Left lung (tissue), 10 donors: ENCODE results near the gene CST9L. TPM values are rescaled to one million over a fixed set of nuclear protein-coding genes. Genes with fewer than 3 reads are reported as not detected.

Experiments
- ATAC-seq: fragments of 200-7000 bp; cut with Tn5 transposase; one replicate; pipeline ENCODE4 v1.9.1; 2020; ENCODE audit warnings: moderate library complexity
- DNase-seq, 4 donors: peaks; one replicate each; pipeline ENCODE4 v3.0.0-alpha.2; 2013 to 2020
- H3K27ac ChIP-seq, 2 donors: fragments of 200-600 bp; sonication (generic) in 1 of 2; one replicate each; pipeline versions ENCODE4 v1.5.0 to v1.8.0; 2020 to 2021
- H3K27me3 ChIP-seq, 2 donors: fragments of 200-600 bp; sonication (generic) in 1 of 2; one replicate each; pipeline versions ENCODE4 v1.5.0 to v1.8.0; 2020 to 2021
- H3K36me3 ChIP-seq, 2 donors: fragments of 200-600 bp; sonication (generic) in 1 of 2; one replicate each; pipeline versions ENCODE4 v1.5.0 to v1.8.0; 2020 to 2021
- H3K4me1 ChIP-seq, 2 donors: fragments of 200-600 bp; one replicate each; pipeline ENCODE4 v1.8.0; 2021
- H3K4me3 ChIP-seq, 2 donors: fragments of 200-600 bp; sonication (generic) in 1 of 2; one replicate each; pipeline versions ENCODE4 v1.5.0 to v1.8.0; 2020 to 2021; ENCODE audit warnings: mild to moderate bottlenecking in 1 of 2
- H3K9me3 ChIP-seq, 2 donors: fragments of 200-600 bp; sonication (generic) in 1 of 2; one replicate each; pipeline versions ENCODE4 v1.5.0 to v1.8.0; 2020 to 2021
- CTCF ChIP-seq, 2 donors: fragments of 200-600 bp; sonication (generic) in 1 of 2; IDR thresholded peaks; one replicate each; pipeline versions ENCODE4 v1.5.0 to v1.8.0; 2021; ENCODE audit warnings: antibody characterized with exemption in 2 of 2
- intact Hi-C, 2 donors: fragments of 100-400 bp; cut with DNase I; formaldehyde crosslinking; loops; one replicate each; pipeline versions ENCODE4 v1.11.2 to v1.14.2; 2022
- polyA plus RNA-seq, 6 donors: library from polyadenylated mRNA; unstranded; fragments of 120-200 nt; gene quantifications; one replicate each; pipeline ENCODE4 v1.2.1, GENCODE V29; 2013; ENCODE audit not compliant: insufficient read length in 6 of 6
- total RNA-seq, 2 donors: library from RNA; stranded (reverse); fragmentation: NEBNext Ultra II Directional; extraction: Animal tissue kit (Norgen Biotek cat#: 25700); gene quantifications; one replicate each; pipeline ENCODE4 v1.2.1, GENCODE V29; 2021
- donor health status: DM: no; HTN: yes; CAD: no.
- donor health status: DM: no; HTN: no; CAD: no.

CST9L gene
- total and polyA plus RNA-seq, 8 donors, result not detected

- intact Hi-C loops, result loop anchor here in 1 of 2 donors (10.0 kb wide), 1 partner anchor 160 kb away; no protein-coding TSS in a partner anchor
- no peak for DNase-seq
- Histone ChIP-seq H3K9me3 (no peaks in the 10 kb centered on the region), H3K27me3 (no peaks in the 10 kb centered on the region), H3K27ac (no peak overlapping the region), H3K36me3 (no peaks in the 10 kb centered on the region), H3K4me1 (peaks cover 0 to 4% of the 10 kb centered on the region in 2 donors), H3K4me3 (no peak overlapping the region)
- ATAC-seq, result no peak
- no peak for TF ChIP-seq CTCF (IDR thresholded peaks at IDR 0.05)
Observed at GRCh38 chr20:23604306-23604705, 36.0 kb upstream of the CST9L start.

- intact Hi-C loops, result loop anchor here in 1 of 2 donors (10.0 kb wide), 1 partner anchor 159 kb away; no protein-coding TSS in a partner anchor
- no peak for ATAC-seq
Observed at GRCh38 chr20:23603321-23603720, 35.0 kb upstream of the CST9L start.

GRCh38 chr20:23602699-23603098 lies 34.4 kb upstream of the CST9L start:
- H3K27ac ChIP-seq, result no peak overlapping the region
- DNase-seq, result no peak
- no peak for ATAC-seq
- no peak overlapping the region for H3K4me3 ChIP-seq
- no peaks in the 10 kb centered on the region for H3K9me3 ChIP-seq
- H3K36me3 ChIP-seq, result no peaks in the 10 kb centered on the region
- no peak for TF ChIP-seq CTCF (IDR thresholded peaks at IDR 0.05)
- intact Hi-C loops, result loop anchor here in 1 of 2 donors (10.0 kb wide), 1 partner anchor 158 kb away; no protein-coding TSS in a partner anchor
- no peaks in the 10 kb centered on the region for H3K27me3 ChIP-seq
- H3K4me1 ChIP-seq, result peaks cover 0 to 4% of the 10 kb centered on the region in 2 donors

More at GRCh38 chr20:23603321-23603720, 35.0 kb upstream of the CST9L start:
- Histone ChIP-seq H3K36me3 (no peaks in the 10 kb centered on the region), H3K4me1 (peaks cover 0 to 4% of the 10 kb centered on the region in 2 donors), H3K27me3 (no peaks in the 10 kb centered on the region), H3K4me3 (no peak overlapping the region), H3K9me3 (no peaks in the 10 kb centered on the region), H3K27ac (no peak overlapping the region)
- no peak for TF ChIP-seq CTCF (IDR thresholded peaks at IDR 0.05)
- no peak for DNase-seq

GRCh38 chr20:23602241-23602640 lies 34.0 kb upstream of the CST9L start:
- no peak overlapping the region for H3K27ac ChIP-seq
- peaks cover 0 to 4% of the 10 kb centered on the region in 2 donors for H3K4me1 ChIP-seq
- DNase-seq (no peak), ATAC-seq (no peak)
- no peaks in the 10 kb centered on the region for H3K36me3 ChIP-seq
- H3K4me3 ChIP-seq, result no peak overlapping the region
- H3K27me3 ChIP-seq, result no peaks in the 10 kb centered on the region
- intact Hi-C loops, result loop anchor here in 1 of 2 donors (10.0 kb wide), 1 partner anchor 157 kb away; no protein-coding TSS in a partner anchor
- H3K9me3 ChIP-seq, result no peaks in the 10 kb centered on the region
- no peak for TF ChIP-seq CTCF (IDR thresholded peaks at IDR 0.05)

- H3K27me3 ChIP-seq, result no peaks in the 10 kb centered on the region
- no peaks in the 10 kb centered on the region for H3K9me3 ChIP-seq
- H3K4me3 ChIP-seq, result no peak overlapping the region
- TF ChIP-seq CTCF (IDR thresholded peaks at IDR 0.05), result no peak
- peaks cover 0 to 2% of the 10 kb centered on the region in 2 donors for H3K4me1 ChIP-seq
- H3K36me3 ChIP-seq, result no peaks in the 10 kb centered on the region
- no peak for DNase-seq
- intact Hi-C loops, result loop anchor here in 1 of 2 donors (10.0 kb wide), 1 partner anchor 157 kb away; no protein-coding TSS in a partner anchor
- no peak for ATAC-seq
- no peak overlapping the region for H3K27ac ChIP-seq
Observed at GRCh38 chr20:23601715-23602114, 33.4 kb upstream of the CST9L start.
